Measurements from ENCODE around the gene PBXIP1.

The PBXIP1 gene

GRCh38 chr1:154931940-154932487 is 23.9 kb downstream of the PBXIP1 start:
- Mint-ChIP-seq H3K27ac (no peak overlapping the region), H3K4me1 (peaks cover 15% of the 10 kb centered on the region), H3K36me3 (ENCODE audit: low read depth) (peaks cover 12% of the 10 kb centered on the region), H3K27me3 (ENCODE audit: low read depth, poor library complexity) (peaks cover 7% of the 10 kb centered on the region), H3K4me3 (no peak overlapping the region), H3K9me3 (no peaks in the 10 kb centered on the region)
- no peak for TF ChIP-seq CTCF (IDR thresholded peaks at IDR 0.05)
- no peak for DNase-seq

GRCh38 chr1:154926201-154926600 is 29.7 kb downstream of the PBXIP1 start:
- Mint-ChIP-seq H3K4me1 (peaks cover 20% of the 10 kb centered on the region), H3K9me3 (no peaks in the 10 kb centered on the region), H3K27ac (no peak overlapping the region), H3K36me3 (ENCODE audit: low read depth) (peaks cover 44% of the 10 kb centered on the region), H3K4me3 (no peak overlapping the region), H3K27me3 (ENCODE audit: low read depth, poor library complexity) (no peaks in the 10 kb centered on the region)
- TF ChIP-seq CTCF (IDR thresholded peaks at IDR 0.05), result no peak
- no peak for DNase-seq

GRCh38 chr1:154925335-154926170 is 30.3 kb downstream of the PBXIP1 start:
- Mint-ChIP-seq H3K27ac (peak overlapping the region; percentile 98), H3K4me1 (peaks cover 20% of the 10 kb centered on the region), H3K9me3 (no peaks in the 10 kb centered on the region), H3K4me3 (no peak overlapping the region), H3K27me3 (ENCODE audit: low read depth, poor library complexity) (no peaks in the 10 kb centered on the region), H3K36me3 (ENCODE audit: low read depth) (peaks cover 44% of the 10 kb centered on the region)
- DNase-seq, result no peak
- no peak for TF ChIP-seq CTCF (IDR thresholded peaks at IDR 0.05)

GRCh38 chr1:154923695-154924094 is 32.2 kb downstream of the PBXIP1 start:
- no peaks in the 10 kb centered on the region for H3K9me3 Mint-ChIP-seq
- no peaks in the 10 kb centered on the region for H3K27me3 Mint-ChIP-seq (ENCODE audit: low read depth, poor library complexity)
- TF ChIP-seq CTCF (IDR thresholded peaks at IDR 0.05), result no peak
- H3K27ac Mint-ChIP-seq, result no peak overlapping the region
- no peak for DNase-seq
- peaks cover 20% of the 10 kb centered on the region for H3K4me1 Mint-ChIP-seq
- peaks cover 44% of the 10 kb centered on the region for H3K36me3 Mint-ChIP-seq (ENCODE audit: low read depth)
- no peak overlapping the region for H3K4me3 Mint-ChIP-seq

- Mint-ChIP-seq H3K4me1 (no peaks in the 10 kb centered on the region), H3K27ac (no peak overlapping the region), H3K4me3 (no peak overlapping the region), H3K9me3 (peaks cover 17% of the 10 kb centered on the region), H3K36me3 (ENCODE audit: low read depth) (peaks cover 7% of the 10 kb centered on the region), H3K27me3 (ENCODE audit: low read depth, poor library complexity) (peaks cover 20% of the 10 kb centered on the region)
- TF ChIP-seq CTCF (IDR thresholded peaks at IDR 0.05), result no peak
- no peak for DNase-seq
Measured at GRCh38 chr1:154913273-154913672, 42.6 kb downstream of the PBXIP1 start.

GRCh38 chr1:154912755-154913154 is 43.1 kb downstream of the PBXIP1 start:
- Mint-ChIP-seq H3K4me3 (no peak overlapping the region), H3K27ac (no peak overlapping the region), H3K9me3 (peaks cover 22% of the 10 kb centered on the region), H3K36me3 (ENCODE audit: low read depth) (peaks cover 10% of the 10 kb centered on the region), H3K27me3 (ENCODE audit: low read depth, poor library complexity) (peaks cover 20% of the 10 kb centered on the region), H3K4me1 (no peaks in the 10 kb centered on the region)
- no peak for DNase-seq
- TF ChIP-seq CTCF (IDR thresholded peaks at IDR 0.05), result no peak

All from nephron progenitor cell (in vitro differentiated cells).